GM21515 (cell line): ENCODE measurements around the gene MOV10L1.

Experiments
- ATAC-seq: cut with Tn5 transposase; IDR thresholded peaks from one replicate; pipeline ENCODE4 v1.9.1; 2021; ENCODE audit not compliant: unreplicated experiment

The MOV10L1 gene

DNA sequence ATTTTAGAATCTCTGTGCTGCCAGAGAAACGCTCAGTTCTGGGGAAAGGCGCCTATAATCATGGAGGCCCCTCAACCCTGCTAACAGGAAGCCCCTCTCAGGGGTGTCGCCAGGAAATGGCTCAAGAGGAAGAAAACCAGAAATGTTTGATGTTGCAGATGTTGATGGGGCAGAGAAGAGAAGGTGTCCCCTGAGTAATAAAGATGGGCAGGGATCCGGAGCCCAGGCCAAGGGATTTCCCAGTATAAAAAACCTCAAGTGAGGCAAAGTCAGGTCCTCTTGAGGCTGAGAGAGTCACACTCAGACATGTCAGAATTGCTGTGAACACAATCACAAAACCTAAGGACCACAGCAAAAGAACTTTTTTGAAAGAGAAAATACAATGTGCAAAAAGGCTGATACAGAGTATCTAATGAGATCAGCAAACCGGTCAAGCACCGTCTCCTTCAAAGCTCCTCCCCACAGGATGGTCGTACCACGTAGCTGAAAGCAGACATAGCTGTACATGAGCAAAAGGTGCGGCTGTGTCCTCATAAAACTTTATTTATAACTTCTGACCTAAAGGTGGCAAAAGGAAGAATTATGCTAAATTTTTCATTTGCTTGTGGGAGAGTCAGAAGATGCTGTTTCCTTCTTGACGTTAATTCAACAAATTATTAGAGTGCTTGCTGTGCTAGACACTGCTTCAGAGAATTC, 12.2 kb downstream of the MOV10L1 start:
- ATAC-seq, result no peak

DNA sequence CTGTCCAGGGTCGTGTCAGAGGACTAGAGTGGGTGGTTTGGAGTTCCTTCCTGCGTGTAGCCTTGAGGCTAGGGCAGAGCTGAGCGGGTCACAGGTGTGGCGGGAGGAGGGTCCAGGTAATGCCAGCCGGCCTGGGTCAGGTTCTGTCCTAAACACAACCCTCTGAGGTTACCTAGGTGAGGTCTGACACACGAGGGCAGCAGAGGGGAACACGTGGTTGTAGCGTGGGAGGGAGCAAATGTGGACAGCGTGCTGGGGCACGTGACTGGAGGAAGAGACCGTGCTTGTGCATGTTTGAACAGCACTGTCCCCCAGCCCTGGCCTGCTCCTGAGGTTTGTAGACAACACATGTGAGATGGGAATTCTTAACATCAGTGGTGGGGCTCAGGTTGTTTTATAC, 13.1 kb downstream of the MOV10L1 start:
- no peak for ATAC-seq

DNA sequence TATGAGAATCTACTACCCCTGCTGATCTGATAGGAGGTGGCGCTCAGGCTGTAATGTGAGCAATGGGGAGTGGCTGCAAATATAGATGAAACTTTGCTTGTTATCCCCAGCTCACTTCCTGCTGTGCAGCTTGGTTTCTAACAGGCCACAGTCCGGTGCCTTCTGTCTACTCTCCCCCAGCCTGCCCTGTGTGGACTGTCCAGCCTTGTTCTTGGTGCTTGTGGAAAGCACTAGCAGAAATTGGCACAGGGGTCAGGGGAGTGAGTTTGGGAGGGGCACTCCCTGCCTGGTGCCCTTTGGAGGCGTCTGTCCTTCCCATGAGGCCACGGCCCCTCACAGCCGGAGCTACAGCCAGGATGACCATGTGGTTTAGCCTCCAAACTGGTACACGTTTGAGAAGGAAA, 14.3 kb downstream of the MOV10L1 start:
- no peak for ATAC-seq

DNA sequence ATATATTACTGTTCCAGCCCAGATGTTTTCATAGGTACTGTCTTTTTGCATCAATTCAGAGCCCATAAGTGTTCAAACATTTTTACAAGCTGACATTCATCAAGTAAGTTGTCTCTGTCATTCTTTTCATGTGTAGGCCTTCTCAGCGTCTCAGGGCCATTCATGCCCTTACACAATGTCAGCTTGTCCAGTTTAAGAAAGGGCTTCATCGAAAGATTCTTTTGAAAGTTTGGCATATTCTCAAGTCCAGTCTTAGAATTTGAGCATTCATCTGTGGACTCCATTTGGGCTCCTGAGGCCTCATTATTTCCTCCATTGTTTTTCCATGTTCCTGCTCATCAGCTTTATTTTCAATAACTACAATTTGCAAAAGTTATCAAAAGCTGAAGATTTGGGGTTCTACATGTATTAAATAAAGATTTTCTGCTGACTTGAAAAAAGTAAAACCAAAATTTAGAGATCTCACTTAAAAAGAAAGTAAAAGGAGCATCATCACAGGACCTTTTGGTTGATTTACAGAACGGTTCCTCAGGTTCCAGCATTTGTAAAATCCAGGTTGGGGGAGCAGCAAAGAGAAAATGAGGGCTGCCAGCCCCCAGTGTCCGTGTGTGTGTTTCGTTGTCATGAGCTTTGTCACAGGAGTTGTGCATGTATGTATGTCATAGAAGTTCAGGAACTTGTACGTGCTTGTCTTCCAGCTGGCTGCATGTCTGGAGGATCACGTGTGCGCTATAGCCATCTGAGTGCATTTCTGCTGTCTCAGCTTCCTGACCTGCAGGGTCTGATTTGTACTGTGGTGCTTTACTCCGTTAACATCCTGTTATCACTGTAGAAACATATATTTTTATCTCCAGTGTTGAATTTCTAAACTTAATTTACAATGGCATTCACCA, 15.6 kb downstream of the MOV10L1 start:
- ATAC-seq, result no peak

DNA sequence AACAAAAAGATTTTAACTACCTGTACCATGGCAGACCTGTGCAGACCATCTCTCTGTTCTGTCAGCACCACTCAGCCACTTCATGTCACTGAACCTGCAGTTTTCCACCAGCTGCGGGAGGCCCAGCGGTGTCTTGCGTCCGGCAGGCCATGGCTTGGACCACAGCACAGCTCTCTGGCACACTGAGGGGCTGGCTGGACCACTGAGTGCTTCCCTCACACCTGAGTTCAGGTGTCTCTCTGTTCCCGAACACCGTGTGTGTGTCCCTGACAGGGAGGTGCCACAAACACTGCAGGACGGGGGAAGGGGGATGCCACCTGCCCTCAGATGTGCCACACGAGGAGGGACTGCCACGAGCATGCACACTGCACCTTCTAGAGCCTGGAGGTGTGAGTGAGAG, 17.7 kb downstream of the MOV10L1 start:
- no peak for ATAC-seq

DNA sequence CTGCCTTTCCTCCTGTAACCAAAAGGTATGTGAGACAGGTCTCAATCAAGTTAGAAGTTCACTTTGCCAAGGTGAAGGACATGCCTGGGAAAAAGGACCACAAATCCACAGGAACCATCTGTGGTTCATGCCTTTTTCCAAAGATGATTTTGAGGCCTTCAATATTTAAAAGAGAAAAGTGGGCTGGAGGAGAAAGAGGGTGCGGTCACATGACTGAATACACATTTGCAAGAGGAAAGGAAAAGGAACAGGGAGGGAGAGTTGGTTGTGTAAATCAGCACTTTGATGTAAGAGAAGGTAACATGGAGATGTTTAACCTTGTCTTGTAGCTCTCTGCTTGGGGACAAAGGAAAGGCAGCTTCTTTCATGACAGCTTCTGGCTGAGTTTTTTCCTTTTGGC, 21.2 kb downstream of the MOV10L1 start:
- ATAC-seq, result no peak

DNA sequence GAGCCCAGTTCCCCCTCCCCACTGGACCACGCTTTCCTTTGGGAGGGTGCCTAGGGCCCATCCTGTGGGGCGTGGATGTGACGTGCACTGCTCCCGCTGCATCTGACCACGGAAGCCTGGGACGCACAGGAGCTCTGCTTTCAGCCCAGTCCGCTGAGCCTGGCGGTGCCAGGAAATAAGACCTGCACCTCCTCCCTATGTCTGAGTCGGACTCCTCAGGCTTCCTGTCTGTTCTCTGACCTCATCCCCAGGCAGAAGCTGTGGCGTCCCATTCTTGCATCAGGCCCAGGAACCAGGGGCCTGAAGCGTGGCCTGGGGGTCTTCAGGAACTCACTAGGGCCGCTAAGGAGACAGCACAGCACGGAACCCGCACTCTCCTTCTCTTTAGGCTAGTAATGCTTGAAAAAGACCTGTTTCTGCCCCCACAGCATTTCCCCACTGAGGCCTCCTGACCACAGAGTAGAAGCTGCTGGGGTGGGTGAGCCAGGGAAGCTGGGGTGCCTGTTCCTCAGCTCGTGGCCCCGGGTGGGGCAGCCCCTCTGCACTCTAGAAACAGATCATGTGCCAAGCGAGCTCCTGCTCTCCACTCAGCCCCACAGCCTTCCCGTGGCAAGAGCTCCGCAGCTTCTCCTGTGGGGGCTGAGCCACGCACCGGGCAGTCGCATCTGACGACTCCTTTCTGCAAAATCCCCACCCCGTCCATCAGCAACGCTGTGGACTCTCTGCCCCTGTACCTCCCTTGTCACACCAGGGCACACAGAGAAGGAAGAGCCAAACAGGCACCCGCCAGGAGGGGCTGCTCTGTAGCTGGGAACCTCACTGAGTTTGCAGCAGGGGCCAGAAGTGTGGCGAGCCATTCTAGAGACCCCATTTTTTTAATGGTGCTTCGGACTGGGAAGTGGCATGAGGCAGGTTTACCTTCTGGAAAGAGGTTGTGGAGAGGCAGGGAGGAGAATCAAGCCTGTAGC, 22.6 kb downstream of the MOV10L1 start:
- no peak for ATAC-seq

DNA sequence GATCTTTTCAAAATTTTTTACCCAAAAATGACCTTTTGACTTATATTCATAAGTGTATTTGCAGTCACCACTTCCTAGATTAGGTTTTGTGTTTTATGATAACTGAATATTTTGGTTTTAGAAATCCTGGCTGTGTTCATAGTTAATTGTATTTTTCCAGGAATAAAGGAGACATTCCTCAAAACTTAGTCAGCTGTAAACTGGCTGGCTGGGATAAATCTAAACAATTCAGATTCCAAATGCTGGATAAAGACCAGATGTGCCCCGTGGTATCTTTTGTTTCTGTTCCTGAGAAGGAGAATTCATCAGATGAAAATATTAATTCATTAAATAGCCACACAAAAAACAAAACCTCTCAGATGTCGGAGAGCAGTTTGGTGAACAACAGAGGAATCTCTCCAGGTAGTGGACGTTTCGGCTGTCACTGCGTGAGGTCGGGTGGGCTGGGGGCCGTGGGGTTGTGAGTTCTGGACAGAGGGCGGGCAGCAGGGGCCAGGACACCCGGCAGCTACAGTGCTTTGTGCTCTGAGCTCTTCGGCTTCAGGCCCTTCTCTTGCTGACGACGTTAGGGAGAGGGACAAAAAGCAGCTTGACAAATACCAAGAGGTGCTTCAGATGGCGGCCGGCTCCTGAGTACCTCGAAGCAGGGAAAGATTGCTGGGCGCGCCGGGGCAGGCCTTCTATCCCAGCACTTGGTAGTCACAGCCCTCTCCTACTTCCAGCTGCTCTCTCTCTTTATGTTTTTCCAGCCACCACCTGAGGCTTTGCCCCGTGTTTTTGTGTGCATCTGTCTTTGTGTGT, 24.6 kb downstream of the MOV10L1 start:
- ATAC-seq, result no peak

DNA sequence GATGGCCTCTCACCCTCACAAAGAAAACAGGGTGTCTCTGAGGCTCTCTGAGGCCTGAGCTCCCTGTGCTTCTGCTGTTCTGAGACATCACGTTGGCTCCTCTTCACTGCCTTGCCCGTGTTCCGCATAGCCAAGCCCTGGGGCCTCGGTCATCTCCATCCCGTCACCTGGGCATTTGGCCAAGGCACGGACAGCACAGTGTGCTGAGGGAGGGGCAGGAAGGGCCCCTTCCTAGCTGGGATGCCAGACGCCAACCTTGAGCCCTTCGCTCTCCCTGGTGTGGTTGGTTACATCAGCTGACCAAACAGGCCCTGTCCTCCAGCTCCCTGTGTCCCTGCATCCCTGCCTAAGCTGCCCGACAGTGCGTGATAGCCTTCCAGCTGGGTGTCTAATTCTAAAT, 25.9 kb downstream of the MOV10L1 start:
- no peak for ATAC-seq

DNA sequence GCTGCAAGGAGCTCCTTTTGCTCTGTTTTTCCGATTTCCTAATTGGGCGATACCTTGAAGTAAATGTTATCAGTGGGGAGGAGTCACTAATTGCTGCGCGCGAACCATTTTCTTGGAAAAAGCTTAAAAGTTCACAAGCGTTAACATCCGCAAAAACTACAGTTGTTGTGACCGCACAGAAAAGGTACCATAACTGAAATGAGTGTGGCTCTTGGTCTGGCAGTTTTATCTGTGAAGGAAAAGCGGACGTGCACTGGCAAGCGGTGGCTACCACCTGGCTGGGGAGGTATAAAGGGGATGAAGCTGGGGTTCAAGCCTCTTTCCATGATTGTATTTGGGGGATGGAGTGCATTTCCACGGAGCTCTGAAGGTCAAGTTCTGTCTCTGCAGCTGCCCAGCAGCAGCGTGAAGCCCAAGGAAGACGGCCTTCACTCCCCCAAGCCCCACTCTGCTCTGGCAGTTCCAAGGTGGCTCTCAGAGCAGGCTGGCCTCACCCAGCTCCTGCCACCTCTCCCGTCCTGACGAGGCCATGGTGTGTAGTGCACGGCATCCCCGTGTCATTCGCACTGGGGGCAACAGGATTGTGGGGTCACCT, 27.5 kb downstream of the MOV10L1 start:
- no peak for ATAC-seq

DNA sequence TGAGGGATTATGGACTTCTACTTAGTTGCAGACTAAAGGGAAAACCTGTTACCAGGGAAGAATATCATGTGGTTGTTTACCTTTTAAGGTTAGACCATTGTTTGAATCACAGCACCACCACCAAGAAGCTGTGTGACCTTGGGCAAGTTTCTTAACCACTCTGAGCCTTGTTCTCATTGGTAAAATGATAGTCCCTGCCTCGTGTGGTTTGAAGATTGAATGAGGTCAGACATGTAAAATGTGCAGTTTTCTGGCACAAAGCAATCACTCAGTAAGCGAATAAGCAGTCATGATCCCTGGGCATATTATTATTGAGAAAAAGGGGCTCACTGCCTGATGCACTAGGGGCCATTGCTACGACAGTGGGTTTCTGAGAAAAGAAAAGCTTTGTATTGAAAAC, 28.3 kb downstream of the MOV10L1 start:
- ATAC-seq, result no peak

DNA sequence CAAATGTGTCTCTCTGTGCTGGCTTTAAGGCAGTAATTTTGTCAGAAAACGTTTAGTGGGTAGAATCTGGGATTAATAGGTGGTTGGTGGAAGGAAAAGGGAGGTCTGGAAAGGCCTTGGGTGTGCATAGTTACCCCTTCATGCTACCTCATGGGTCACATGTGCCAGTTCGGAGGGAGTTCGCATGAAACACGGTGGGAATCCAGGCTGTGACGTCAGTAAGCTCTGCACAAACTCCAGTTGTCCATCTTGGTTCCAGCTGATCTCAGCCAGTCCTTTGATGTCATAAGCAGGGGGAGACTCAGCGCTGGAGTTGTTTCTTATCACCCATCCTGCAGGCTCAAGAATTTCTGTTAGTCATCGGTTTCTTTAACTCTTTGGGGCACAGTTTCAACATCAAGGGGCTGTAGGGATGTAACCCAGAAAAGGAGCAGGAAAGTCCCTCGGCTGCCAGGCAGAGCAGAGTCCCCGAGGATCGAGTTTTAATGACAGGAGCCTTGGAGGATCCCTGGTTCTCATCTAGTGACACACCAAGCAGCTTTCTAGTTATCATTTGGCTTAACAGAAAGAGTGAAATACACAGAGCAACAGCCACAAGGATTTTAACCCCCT, 28.9 kb downstream of the MOV10L1 start:
- no peak for ATAC-seq

DNA sequence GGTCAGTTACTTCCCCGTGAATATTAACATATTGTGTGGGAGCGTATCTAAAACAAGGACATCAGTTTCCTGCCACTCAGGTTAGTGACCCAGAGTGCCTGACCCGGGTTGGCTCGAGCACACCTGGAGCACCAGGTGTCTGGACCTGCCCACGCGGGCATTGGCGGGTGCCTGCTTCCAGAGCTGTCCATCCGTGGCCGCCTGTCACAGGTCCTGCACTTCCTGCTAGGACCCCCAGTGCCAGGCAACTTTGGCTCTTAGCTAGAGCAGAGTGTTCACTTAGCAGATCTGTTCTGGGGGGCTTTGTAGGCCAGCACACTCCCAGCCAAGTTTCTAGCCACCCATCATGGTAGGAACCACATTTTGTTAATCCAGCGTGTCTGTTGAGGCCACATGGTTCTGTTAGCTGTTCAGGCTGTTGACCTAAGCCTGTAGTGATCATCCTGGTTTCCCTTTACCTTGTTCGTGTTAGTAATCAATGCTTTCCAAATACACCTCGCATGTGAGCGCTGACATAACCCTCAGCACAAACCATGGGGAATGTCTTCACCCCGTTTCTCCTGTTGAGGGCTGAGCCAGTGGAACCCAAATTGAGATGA, 29.5 kb downstream of the MOV10L1 start:
- no peak for ATAC-seq

DNA sequence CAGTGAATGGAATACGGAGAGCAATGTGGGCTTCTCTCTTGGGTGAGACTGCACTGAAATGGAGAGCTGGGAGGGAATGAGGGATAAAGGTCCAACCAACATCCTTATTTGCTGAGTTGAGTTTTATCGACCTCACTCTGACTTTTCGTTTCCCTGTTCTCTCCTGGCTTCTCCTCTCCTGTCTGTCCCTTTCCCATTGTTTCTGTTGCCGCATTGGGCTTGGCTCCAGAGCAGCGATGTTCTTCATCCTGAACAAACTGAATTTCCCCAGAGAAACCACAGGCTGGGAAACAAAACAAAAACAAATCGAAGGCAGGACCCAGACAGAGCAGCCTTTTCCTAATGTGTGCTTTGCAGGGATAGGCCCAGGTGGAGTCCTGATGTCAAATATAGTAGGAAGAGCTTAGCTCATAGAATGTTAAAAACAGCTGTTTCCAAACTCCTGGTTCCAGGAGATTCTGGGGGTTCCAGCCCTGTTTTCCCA, 30.0 kb downstream of the MOV10L1 start:
- ATAC-seq, result no peak

DNA sequence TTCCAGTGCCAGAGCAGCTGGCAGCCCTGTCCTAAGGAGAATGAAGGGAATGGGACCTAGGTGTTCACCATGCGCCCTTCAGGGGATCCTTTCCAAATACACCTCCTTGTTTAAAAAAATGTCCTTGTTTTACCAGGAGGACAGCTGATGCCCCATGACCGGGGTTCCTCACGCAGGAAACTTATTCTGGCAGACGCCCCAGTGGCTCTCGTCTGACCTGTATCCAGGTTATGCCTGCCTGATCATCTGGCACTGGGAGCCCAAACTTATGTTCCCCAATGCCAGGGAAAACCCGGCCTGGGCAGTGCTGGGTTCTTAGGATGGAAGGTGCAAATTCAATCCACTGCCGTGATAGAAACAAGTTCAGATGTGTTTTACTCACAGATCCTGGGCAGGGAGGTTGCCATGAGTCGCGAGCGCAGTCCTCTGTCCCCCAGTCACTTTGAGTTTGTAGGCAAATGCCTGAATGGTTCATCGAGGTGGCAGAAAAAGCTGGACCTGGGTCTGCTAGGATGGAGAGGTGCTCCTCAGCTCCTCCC, 31.5 kb downstream of the MOV10L1 start:
- no peak for ATAC-seq

DNA sequence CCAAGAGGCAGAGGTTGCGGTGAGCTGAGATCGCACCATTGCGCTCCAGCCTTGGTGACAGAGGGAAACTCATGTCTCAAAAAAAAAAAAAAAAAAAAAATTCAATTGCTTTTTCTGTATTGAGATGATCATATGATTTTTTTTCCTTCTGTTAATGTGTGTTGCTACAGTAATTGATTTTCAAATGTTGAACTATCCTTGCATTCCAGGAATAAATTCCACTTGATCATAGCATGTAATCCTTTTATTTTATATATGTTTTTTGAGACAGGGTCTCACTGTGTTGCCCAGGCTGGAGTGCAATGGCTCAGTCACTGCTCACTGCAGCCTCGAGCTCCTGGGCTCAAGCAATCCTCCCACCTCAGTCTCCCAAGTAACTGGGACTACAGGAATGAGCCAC, 33.3 kb downstream of the MOV10L1 start:
- no peak for ATAC-seq

DNA sequence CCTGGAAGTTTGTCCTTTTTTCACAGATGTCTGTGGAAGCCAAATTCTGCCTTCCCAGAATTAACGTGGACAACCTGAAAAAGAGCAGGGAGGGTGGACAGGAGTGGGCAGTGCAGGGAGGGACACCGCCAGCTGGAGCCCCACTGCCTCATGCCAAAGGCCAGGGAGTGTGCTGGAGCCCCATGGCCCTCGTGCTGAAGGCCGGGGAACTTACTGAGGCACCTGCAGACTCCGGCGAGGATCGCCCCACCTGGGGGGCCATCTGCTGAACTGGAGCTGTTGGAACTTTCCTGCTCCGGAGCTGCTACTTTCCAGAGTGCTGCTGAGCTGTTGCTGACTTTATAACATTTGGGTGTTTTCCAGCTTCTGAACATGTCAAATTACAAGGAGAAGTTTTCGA, 35.2 kb downstream of the MOV10L1 start:
- ATAC-seq, result no peak

DNA sequence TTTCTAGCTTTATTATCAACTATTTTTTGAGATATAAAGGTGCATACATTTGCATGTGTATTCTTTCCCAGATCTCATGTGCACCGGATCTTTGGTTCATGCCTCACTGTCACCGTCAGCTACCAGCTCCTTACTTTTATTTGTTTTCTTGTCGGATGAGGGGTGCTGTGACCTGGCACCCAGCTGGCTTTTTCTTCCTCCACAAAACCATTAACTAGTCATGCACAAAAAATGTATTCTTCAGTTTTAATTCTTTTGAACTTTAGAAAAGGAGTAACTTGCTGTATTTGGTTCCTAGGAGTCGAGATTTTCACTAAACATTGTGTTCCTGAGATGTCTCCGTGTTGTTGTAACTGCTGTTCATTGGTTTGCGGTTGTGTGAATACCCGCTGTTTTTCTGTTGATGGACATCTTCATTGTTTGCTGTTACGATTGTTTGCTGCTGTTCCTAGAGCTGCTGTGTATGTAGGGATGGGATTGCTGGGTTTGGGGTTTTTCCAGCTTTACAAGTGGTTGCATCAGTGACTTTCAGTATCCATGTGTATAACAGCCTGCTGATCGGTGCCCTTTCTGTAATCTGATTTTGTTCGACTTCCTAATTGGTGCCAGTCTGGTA, 39.4 kb downstream of the MOV10L1 start:
- ATAC-seq, result no peak
